ENCODE data around the gene AUTS2. TPM values are rescaled to one million over a fixed set of nuclear protein-coding genes. Genes with fewer than 3 reads are reported as not detected.

AUTS2 gene
- total RNA-seq, 3 donors from 2014 or later: 31.5 to 94.3 (median 81.3) TPM

GRCh38 chr7:69732203-69732602 is 133.9 kb downstream of the AUTS2 start:
- intact Hi-C loops (cut with DNase I; ENCODE audit: low total_unique reads): no loop called here
- Histone ChIP-seq H3K36me3 (no peaks in the 10 kb centered on the region), H3K27me3 (no peaks in the 10 kb centered on the region), H3K27ac (no peak overlapping the region), H3K4me3 (no peak overlapping the region), H3K4me1 (no peaks in the 10 kb centered on the region), H3K9me3 (no peaks in the 10 kb centered on the region)
- no peak for DNase-seq (ENCODE audit: low spot score in 2 of 2)
- no peak for TF ChIP-seq CTCF (IDR thresholded peaks at IDR 0.05)
- TF ChIP-seq POLR2A (IDR thresholded peaks at IDR 0.05): no peak
- no peak for TF ChIP-seq POLR2AphosphoS5 (IDR thresholded peaks at IDR 0.05)

GRCh38 chr7:69735582-69735981 is 137.3 kb downstream of the AUTS2 start:
- no peaks in the 10 kb centered on the region for H3K36me3 ChIP-seq
- H3K27ac ChIP-seq: no peak overlapping the region
- DNase-seq (ENCODE audit: low spot score in 2 of 2): no peak
- H3K4me3 ChIP-seq: no peak overlapping the region
- H3K4me1 ChIP-seq: peaks cover 6 to 7% of the 10 kb centered on the region in 2 donors
- TF ChIP-seq CTCF (IDR thresholded peaks at IDR 0.05) (no peak), POLR2A (IDR thresholded peaks at IDR 0.05) (no peak), POLR2AphosphoS5 (IDR thresholded peaks at IDR 0.05) (no peak)
- no peaks in the 10 kb centered on the region for H3K27me3 ChIP-seq
- no peaks in the 10 kb centered on the region for H3K9me3 ChIP-seq
- intact Hi-C loops (cut with DNase I; ENCODE audit: low total_unique reads): no loop called here

GRCh38 chr7:69736126-69736810 is 138.0 kb downstream of the AUTS2 start:
- H3K4me1 ChIP-seq: peaks cover 6 to 7% of the 10 kb centered on the region in 2 donors
- TF ChIP-seq CTCF (IDR thresholded peaks at IDR 0.05) (no peak), POLR2AphosphoS5 (IDR thresholded peaks at IDR 0.05) (no peak), POLR2A (IDR thresholded peaks at IDR 0.05) (no peak)
- H3K36me3 ChIP-seq: no peaks in the 10 kb centered on the region
- H3K27ac ChIP-seq: no peak overlapping the region
- no peaks in the 10 kb centered on the region for H3K9me3 ChIP-seq
- no peak overlapping the region for H3K4me3 ChIP-seq
- no peaks in the 10 kb centered on the region for H3K27me3 ChIP-seq
- DNase-seq (ENCODE audit: low spot score in 2 of 2): no peak
- intact Hi-C loops (cut with DNase I; ENCODE audit: low total_unique reads): no loop called here

GRCh38 chr7:69738396-69738951 is 140.2 kb downstream of the AUTS2 start:
- Histone ChIP-seq H3K27ac (no peak overlapping the region), H3K36me3 (no peaks in the 10 kb centered on the region), H3K4me1 (peaks cover 6 to 7% of the 10 kb centered on the region in 2 donors), H3K9me3 (no peaks in the 10 kb centered on the region), H3K27me3 (no peaks in the 10 kb centered on the region), H3K4me3 (no peak overlapping the region)
- TF ChIP-seq POLR2A (IDR thresholded peaks at IDR 0.05): no peak
- no peak for TF ChIP-seq CTCF (IDR thresholded peaks at IDR 0.05)
- TF ChIP-seq POLR2AphosphoS5 (IDR thresholded peaks at IDR 0.05): no peak
- intact Hi-C loops (cut with DNase I; ENCODE audit: low total_unique reads): no loop called here
- DNase-seq (ENCODE audit: low spot score in 2 of 2): no peak

- Histone ChIP-seq H3K4me3 (no peak overlapping the region), H3K27ac (no peak overlapping the region)
- intact Hi-C loops (cut with DNase I; ENCODE audit: low total_unique reads): no loop called here
Measured at GRCh38 chr7:69739190-69739589, 140.9 kb downstream of the AUTS2 start.

More at GRCh38 chr7:69739190-69739589, 140.9 kb downstream of the AUTS2 start:
- H3K36me3 ChIP-seq: no peaks in the 10 kb centered on the region
- no peaks in the 10 kb centered on the region for H3K27me3 ChIP-seq
- TF ChIP-seq POLR2AphosphoS5 (IDR thresholded peaks at IDR 0.05): no peak
- TF ChIP-seq POLR2A (IDR thresholded peaks at IDR 0.05): no peak
- TF ChIP-seq CTCF (IDR thresholded peaks at IDR 0.05): no peak
- DNase-seq (ENCODE audit: low spot score in 2 of 2): no peak
- H3K9me3 ChIP-seq: no peaks in the 10 kb centered on the region
- peaks cover 6 to 7% of the 10 kb centered on the region in 2 donors for H3K4me1 ChIP-seq

Data from breast epithelium (tissue), 4 donors.